ENCODE results near the gene ARF3. TPM values are rescaled to one million over a fixed set of nuclear protein-coding genes. Genes with fewer than 3 reads are reported as not detected.

ARF3 gene
- total RNA-seq, 1 donor from 2014 or later, result 67.7 TPM

GRCh38 chr12:48982397-48983080 lies 25.3 kb upstream of the ARF3 start:
- FAIRE-seq (no peak), DNase-seq (ENCODE audit: low spot score in 2 of 2) (no peak)

GRCh38 chr12:48981757-48982157 lies 24.5 kb upstream of the ARF3 start:
- no peak for FAIRE-seq
- no peak for DNase-seq (ENCODE audit: low spot score in 2 of 2)

GRCh38 chr12:48980953-48981756 lies 23.9 kb upstream of the ARF3 start:
- no peak for FAIRE-seq
- no peak for DNase-seq (ENCODE audit: low spot score in 2 of 2)

GRCh38 chr12:48980389-48980952 lies 23.2 kb upstream of the ARF3 start:
- no peak for FAIRE-seq
- no peak for DNase-seq (ENCODE audit: low spot score in 2 of 2)

- FAIRE-seq, result no peak
- DNase-seq (ENCODE audit: low spot score in 2 of 2), result no peak
Measured at GRCh38 chr12:48979602-48980388, 22.5 kb upstream of the ARF3 start.

- FAIRE-seq (no peak), DNase-seq (ENCODE audit: low spot score in 2 of 2) (no peak)
Measured at GRCh38 chr12:48978741-48979601, 21.7 kb upstream of the ARF3 start.

GRCh38 chr12:48978291-48978740 lies 21.0 kb upstream of the ARF3 start, which contains the start of gene WNT1:
WNT1 (plus strand) TSS chr12:48978322; CDS start chr12:48978651, 329 bp downstream.
- no peak for DNase-seq (ENCODE audit: low spot score in 2 of 2)
- FAIRE-seq, result no peak

- DNase-seq (ENCODE audit: low spot score in 2 of 2) (no peak), FAIRE-seq (no peak)
Measured at GRCh38 chr12:48977290-48978281, 20.3 kb upstream of the ARF3 start.

- FAIRE-seq, result no peak
Measured at GRCh38 chr12:48973941-48974673, 16.8 kb upstream of the ARF3 start.

GRCh38 chr12:48973531-48973930 lies 16.2 kb upstream of the ARF3 start:
- no peak for DNase-seq (ENCODE audit: low spot score in 2 of 2)
- no peak for FAIRE-seq

More at GRCh38 chr12:48973941-48974673, 16.8 kb upstream of the ARF3 start:
- no peak for DNase-seq (ENCODE audit: low spot score in 2 of 2)

- no peak for DNase-seq (ENCODE audit: low spot score in 2 of 2)
- FAIRE-seq, result no peak
Measured at GRCh38 chr12:48972952-48973483, 15.7 kb upstream of the ARF3 start.

GRCh38 chr12:48972213-48972951 lies 15.1 kb upstream of the ARF3 start:
- DNase-seq (ENCODE audit: low spot score in 2 of 2), result no peak
- FAIRE-seq, result no peak

- FAIRE-seq, result no peak
Measured at GRCh38 chr12:48970702-48971334, 13.5 kb upstream of the ARF3 start.

GRCh38 chr12:48969833-48970701 lies 12.8 kb upstream of the ARF3 start:
- DNase-seq (ENCODE audit: low spot score in 2 of 2), result peak in 1 of 2 donors; percentile 58
- FAIRE-seq, result no peak

More at GRCh38 chr12:48970702-48971334, 13.5 kb upstream of the ARF3 start:
- DNase-seq (ENCODE audit: low spot score in 2 of 2), result peak in 1 of 2 donors; percentile 32

- FAIRE-seq (no peak), DNase-seq (ENCODE audit: low spot score in 2 of 2) (peak in 1 of 2 donors; percentile 31)
Measured at GRCh38 chr12:48969160-48969771, 12.0 kb upstream of the ARF3 start.
